Activated T-cell treated with anti-CD3 and anti-CD28 coated beads for 1 hour (primary cell): Measurements from ENCODE around the gene EFCAB14.
"Not testable (repeated sequence)": the region's sequence is repeated elsewhere in the genome, so short reads cannot be mapped to it uniquely, and the experiment has no call there.

Experiments used
- DNase-seq: peaks from one replicate; pipeline ENCODE4 v3.0.0-alpha.2; 2020; ENCODE audit warnings: low read depth

Gene EFCAB14

GRCh38 chr1:46654012-46654411, 64.9 kb downstream of the EFCAB14 start:
- no peak for DNase-seq

DNA sequence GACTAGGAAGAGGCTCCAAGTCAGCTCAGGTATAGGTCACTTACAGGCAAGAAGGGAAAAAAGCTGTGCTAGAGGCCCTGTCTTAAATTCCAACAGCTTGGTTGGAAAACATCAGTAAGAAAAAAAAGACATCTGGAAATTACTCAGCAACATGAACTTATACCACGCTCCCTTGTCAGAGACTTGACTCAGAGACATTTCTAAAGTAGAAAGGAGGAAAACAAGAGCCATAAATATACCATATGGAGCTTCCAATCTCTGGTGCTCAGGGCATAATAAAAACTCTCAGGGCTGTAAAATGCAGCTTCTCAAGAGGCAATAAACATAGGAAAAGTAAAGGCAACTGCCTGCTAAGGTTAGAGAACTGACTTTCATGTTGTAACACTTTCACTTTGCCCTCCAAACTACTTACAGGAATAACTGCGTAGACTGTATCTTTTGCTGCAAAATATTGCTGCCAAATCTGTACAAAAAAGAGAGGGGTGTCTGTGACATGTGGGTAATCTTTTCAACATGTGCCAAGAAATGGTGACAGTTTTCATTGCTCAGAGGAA, 65.4 kb downstream of the EFCAB14 start:
- DNase-seq: no peak

DNA sequence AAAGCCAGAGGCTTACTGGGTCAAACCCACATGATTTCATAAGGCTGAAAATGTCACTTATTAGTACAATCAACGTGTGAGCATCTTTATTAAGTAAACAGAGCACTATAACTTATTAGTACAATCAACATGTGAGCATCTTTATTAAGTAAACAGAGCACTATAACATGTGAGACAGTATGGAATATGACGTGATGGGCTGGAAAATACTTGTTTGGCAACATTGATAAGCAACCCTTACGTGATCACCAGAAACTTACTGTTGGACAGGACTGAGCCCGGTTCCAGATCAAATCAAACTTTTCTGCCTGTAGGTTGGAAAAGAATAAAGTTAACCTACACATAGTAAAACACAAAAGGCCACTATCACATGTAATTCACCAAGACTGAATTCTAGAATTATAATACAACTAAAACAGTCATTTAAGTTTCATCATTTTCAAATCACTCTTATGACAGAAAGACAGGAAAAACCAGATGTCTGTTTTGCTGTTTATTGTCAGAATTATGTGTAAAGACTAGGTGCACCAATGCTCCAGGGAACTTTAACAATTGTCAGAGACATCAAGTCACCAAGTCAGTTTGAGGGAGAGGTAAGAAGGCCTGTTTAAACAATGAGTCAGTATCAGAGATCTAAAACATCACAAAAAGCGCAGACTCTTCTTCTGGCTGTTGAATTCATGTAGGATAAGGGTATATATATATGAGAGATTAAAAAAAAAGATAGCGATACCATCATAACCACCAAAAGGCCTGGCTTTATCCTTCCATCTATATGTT, 66.4 kb downstream of the EFCAB14 start:
- DNase-seq: no peak

DNA sequence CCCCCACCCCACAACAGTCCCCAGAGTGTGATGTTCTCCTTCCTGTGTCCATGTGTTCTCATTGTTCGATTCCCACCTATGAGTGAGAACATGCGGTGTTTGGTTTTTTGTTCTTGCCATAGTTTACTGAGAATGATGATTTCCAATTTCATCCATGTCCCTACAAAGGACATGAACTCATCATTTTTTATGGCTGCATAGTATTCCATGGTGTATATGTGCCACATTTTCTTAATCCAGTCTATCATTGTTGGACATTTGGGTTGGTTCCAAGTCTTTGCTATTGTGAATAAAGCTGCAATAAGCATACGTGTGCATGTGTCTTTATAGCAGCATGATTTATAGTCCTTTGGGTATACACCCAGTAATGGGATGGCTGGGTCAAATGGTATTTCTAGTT, 67.8 kb downstream of the EFCAB14 start:
- DNase-seq: not testable (repeated sequence)

- DNase-seq: no peak
Observed at GRCh38 chr1:46650491-46650890, 68.4 kb downstream of the EFCAB14 start.

GRCh38 chr1:46649764-46650163, 69.2 kb downstream of the EFCAB14 start:
- no peak for DNase-seq

GRCh38 chr1:46647611-46648010, 71.3 kb downstream of the EFCAB14 start:
- no peak for DNase-seq

DNA sequence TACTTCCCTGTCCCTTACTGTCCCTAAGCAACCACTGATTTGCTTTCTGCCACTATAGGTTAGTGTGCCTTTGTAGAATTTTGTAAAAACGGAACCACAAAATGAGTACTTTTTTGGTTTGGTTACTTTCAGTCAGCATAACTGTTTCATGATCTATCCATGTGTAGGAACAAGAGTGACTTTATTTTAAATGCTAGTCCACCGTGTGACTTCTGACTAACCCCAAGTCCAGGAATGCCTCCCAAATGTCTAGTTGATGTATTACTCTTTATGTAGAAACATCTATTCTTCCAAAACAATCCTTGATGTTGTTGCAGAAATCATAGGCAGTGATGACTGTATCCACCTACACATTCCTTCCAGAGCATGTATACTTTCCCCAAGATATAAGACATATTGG, 72.1 kb downstream of the EFCAB14 start:
- no peak for DNase-seq

GRCh38 chr1:46646331-46646730, 72.6 kb downstream of the EFCAB14 start:
- DNase-seq: no peak

- no peak for DNase-seq
Observed at GRCh38 chr1:46645815-46646214, 73.1 kb downstream of the EFCAB14 start.

GRCh38 chr1:46643368-46643775, 75.5 kb downstream of the EFCAB14 start:
- no peak for DNase-seq

GRCh38 chr1:46642115-46642680, 76.7 kb downstream of the EFCAB14 start:
- no peak for DNase-seq

DNA sequence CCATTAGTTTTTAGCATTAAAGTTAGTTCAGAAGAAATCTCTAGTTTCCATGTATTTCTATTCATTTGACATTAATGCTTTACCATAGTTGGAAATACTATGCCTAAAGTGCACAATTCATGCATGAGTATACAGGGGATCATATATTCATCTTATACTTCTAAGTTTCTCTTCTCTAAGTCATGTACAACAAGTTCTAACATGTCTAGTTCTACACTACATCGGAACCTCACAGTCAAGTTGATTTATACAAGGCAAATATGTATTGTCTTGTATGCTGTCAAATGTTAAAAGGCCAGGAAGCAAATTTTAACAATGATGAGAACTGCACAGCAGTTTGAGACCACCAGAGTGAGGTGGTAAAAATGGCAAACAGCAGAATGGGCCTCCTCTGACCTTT, 79.4 kb downstream of the EFCAB14 start:
- no peak for DNase-seq

- no peak for DNase-seq
Observed at GRCh38 chr1:46638921-46639320, 80.0 kb downstream of the EFCAB14 start.

DNA sequence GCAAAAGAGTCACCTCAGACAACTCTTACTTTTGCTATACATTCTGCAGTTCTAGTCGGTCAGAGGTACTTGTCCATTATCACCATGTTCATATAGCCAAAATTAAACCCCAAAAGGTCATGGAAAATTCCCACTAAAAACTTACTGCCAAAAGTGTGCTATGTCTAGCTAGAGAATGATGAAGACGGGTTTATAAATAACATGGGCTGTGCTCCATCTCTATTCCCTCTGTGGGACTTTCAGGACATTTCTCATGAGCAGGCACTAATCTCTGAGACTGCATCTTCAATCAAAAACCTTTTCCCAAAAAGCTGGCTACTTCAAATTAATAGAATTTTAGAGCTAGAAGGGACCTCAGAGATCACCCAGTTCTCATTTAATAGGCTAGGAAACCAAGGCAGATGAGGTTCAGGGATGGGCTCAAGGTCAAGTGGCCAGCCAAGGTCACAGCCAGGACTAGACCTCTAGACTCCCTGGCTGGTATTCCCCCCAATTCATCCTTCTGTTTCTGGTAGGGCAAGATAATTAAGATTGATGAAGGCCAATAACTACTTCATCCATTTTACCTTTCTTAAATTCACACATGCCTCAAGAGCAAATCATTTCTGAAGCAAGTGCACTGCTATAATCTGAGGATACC, 81.3 kb downstream of the EFCAB14 start:
- no peak for DNase-seq

DNA sequence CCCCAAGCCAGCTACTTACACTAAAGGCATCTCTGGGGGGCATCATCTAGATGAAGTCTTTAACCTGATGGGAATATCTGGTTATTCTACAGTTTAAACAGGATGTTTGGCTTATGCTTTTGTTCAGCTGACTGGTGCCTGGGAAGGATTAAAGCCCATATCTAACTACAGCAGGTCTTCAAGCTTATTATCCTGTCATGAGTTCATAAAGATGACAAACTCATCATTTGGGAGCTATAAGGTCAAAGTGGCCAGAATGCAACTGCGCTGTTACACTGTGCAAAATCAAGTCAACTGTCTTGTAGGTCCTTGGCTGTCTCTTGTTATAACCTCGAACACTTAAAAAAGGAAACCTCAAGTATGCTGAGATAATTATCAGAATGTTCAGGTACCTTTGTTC, 83.7 kb downstream of the EFCAB14 start:
- DNase-seq: no peak

DNA sequence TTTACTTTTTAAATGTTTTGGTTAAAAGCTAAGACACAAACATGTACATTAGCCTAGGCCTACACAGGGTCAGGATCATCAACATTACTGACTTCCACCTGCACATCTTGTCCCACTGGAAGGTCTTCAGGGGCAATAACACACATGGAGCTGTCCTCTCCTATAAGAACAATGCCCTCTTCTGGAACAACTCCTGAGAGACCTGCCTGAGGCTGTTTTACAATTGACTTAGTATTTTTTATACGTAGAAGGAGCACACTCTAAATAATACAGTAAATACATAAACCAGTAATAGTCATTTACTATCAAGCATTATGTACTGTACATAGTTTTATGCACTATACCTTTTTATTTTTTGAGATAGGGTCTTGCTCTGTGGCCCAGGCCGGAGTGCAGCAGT, 88.2 kb downstream of the EFCAB14 start:
- DNase-seq: no peak
